Endothelial cell of umbilical vein (primary cell): ENCODE measurements around the gene GPD1L.
"Not testable (repeated sequence)": the region's sequence is repeated elsewhere in the genome, so short reads cannot be mapped to it uniquely, and the experiment has no call there.

Source experiments
- CTCF ChIP-seq, 2 donors: IDR thresholded peaks; 1 replicate in 1 of 2; 2 replicates in 1 of 2; pipeline ENCODE4 v1.5.1; 2011; ENCODE audit warnings: low read length in 2 of 2, mild to moderate bottlenecking in 2 of 2, moderate library complexity in 2 of 2, control low read depth in 1 of 2, inconsistent platforms in 1 of 2, low read depth in 1 of 2; ENCODE audit not compliant: insufficient read depth in 1 of 2; ENCODE audit errors: extremely low read depth in 1 of 2
- POLR2A ChIP-seq: IDR thresholded peaks from 2 replicates; pipeline ENCODE4 v1.6.1; 2012; ENCODE audit warnings: low read depth, mild to moderate bottlenecking, control low read depth, low read length

GRCh38 chr3:32114546-32115386 lies 8.3 kb downstream of the GPD1L start:
- TF ChIP-seq CTCF (IDR thresholded peaks at IDR 0.05; ENCODE audit: extremely low read depth in 1 of 2, insufficient read depth in 1 of 2, low read depth in 1 of 2, low read length in 2 of 2); POLR2A: not testable (repeated sequence)
